CD4-positive, alpha-beta T cell (primary cell): ENCODE measurements around the gene HLA-DQA2. TPM values are rescaled to one million over a fixed set of nuclear protein-coding genes. Genes with fewer than 3 reads are reported as not detected.
A peak's percentile ranks its signal among the peaks of the same experiment; 100 is the strongest.

ENCODE experiments used
- ATAC-seq: fragments of 200-7000 bp; cut with Tn5 transposase; one replicate; pipeline ENCODE4 v1.10.0; 2022; ENCODE audit warnings: mild to moderate bottlenecking; ENCODE audit not compliant: poor library complexity
- CTCF ChIA-PET: fragments of 350-600 bp; sonication (Branson Sonifier 250); formaldehyde crosslinking; loops from one replicate; lab custom pipeline; 2021; ENCODE audit warnings: antibody characterized with exemption, inconsistent platforms; lab: Charles Lee
- POLR2A ChIA-PET: fragments of 350-600 bp; sonication (Branson Sonifier 250); formaldehyde crosslinking; loops from one replicate; lab custom pipeline; 2021; ENCODE audit warnings: antibody characterized with exemption, inconsistent platforms; lab: Charles Lee
- DNase-seq, 14 experiments: peaks; one replicate each; pipeline ENCODE4 v3.0.0-alpha.2; 2013 to 2020; ENCODE audit warnings: mixed read lengths in 2 of 14
- H3K27ac ChIP-seq, 2 donors: one replicate each; pipeline versions ENCODE4 v1.5.1 to v1.7.0; 2013; ENCODE audit warnings: low read length in 2 of 2, low read depth in 1 of 2, mild to moderate bottlenecking in 1 of 2
- H3K27me3 ChIP-seq, 2 experiments: 1 replicate in 1 of 2; 2 replicates in 1 of 2; pipeline versions ENCODE4 v1.6.1 to v1.7.0; 2013; ENCODE audit warnings: low read length in 2 of 2, control low read depth in 1 of 2, mild to moderate bottlenecking in 1 of 2, moderate library complexity in 1 of 2; ENCODE audit not compliant: insufficient read depth in 2 of 2, control insufficient read depth in 1 of 2
- H3K36me3 ChIP-seq: one replicate; pipeline ENCODE4 v1.6.1; 2013; ENCODE audit warnings: low read length, control low read depth; ENCODE audit not compliant: insufficient read depth
- H3K4me1 ChIP-seq: one replicate; pipeline ENCODE4 v1.6.1; 2013; ENCODE audit warnings: low read length, control low read depth; ENCODE audit not compliant: insufficient read depth
- H3K4me3 ChIP-seq: one replicate; pipeline ENCODE4 v1.5.1; 2013; ENCODE audit warnings: mild to moderate bottlenecking, low read length, moderate library complexity
- H3K9me3 ChIP-seq, 2 experiments: 1 replicate in 1 of 2; 2 replicates in 1 of 2; pipeline versions ENCODE4 v1.6.1 to v1.7.0; 2013; ENCODE audit warnings: low read length in 2 of 2, mild to moderate bottlenecking in 2 of 2, control low read depth in 1 of 2, moderate library complexity in 1 of 2; ENCODE audit not compliant: control insufficient read depth in 1 of 2, insufficient read depth in 1 of 2
- H3K27ac Mint-ChIP-seq: one replicate; pipeline ENCODE4 v1.8.0; 2020; ENCODE audit warnings: mixed read lengths
- H3K27me3 Mint-ChIP-seq: one replicate; pipeline ENCODE4 v1.8.0; 2021; ENCODE audit warnings: mixed read lengths
- H3K36me3 Mint-ChIP-seq: one replicate; pipeline ENCODE4 v1.8.0; 2021; ENCODE audit warnings: low read depth, mixed read lengths
- H3K4me1 Mint-ChIP-seq: one replicate; pipeline ENCODE4 v1.8.0; 2021; ENCODE audit warnings: low read depth, mixed read lengths
- H3K4me3 Mint-ChIP-seq: one replicate; pipeline ENCODE4 v1.8.0; 2020; ENCODE audit warnings: mild to moderate bottlenecking, mixed read lengths
- H3K9me3 Mint-ChIP-seq: one replicate; pipeline ENCODE4 v1.8.0; 2020; ENCODE audit warnings: mixed read lengths
- intact Hi-C, 2 experiments: fragments of 100-400 bp; cut with DNase I in 1 of 2; cut with micrococcal nuclease in 1 of 2; formaldehyde crosslinking; loops; one replicate each; pipeline versions ENCODE4 v1.15.1 to v1.9.0; 2023 to 2025; cut with DNase I, micrococcal nuclease
- total RNA-seq, 174 experiments: library from RNA in 2 of 174; stranded (reverse) in 2 of 174; gene quantifications; one replicate each; pipeline ENCODE4 v1.2.3 and lab custom pipeline; 2021 to 2026
- TF ChIP-seq, protein P1 (sequence below): fragments of 200-600 bp; IDR thresholded peaks from one replicate; pipeline ENCODE4 v1.8.0; 2022; ENCODE audit warnings: antibody characterized with exemption, mild to moderate bottlenecking

Gene HLA-DQA2
- total RNA-seq, 2 experiments from 2014 or later, result 0.71 to 1.1 TPM

- no peaks in the 10 kb centered on the region for H3K36me3 ChIP-seq
- peaks cover 4% of the 10 kb centered on the region for H3K4me1 Mint-ChIP-seq
- POLR2A ChIA-PET, result no interaction called here
- ATAC-seq, result no peak
- TF ChIP-seq, protein P1, sequence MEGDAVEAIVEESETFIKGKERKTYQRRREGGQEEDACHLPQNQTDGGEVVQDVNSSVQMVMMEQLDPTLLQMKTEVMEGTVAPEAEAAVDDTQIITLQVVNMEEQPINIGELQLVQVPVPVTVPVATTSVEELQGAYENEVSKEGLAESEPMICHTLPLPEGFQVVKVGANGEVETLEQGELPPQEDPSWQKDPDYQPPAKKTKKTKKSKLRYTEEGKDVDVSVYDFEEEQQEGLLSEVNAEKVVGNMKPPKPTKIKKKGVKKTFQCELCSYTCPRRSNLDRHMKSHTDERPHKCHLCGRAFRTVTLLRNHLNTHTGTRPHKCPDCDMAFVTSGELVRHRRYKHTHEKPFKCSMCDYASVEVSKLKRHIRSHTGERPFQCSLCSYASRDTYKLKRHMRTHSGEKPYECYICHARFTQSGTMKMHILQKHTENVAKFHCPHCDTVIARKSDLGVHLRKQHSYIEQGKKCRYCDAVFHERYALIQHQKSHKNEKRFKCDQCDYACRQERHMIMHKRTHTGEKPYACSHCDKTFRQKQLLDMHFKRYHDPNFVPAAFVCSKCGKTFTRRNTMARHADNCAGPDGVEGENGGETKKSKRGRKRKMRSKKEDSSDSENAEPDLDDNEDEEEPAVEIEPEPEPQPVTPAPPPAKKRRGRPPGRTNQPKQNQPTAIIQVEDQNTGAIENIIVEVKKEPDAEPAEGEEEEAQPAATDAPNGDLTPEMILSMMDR, result no peak
- CTCF ChIA-PET, result no interaction called here
- no peak overlapping the region for H3K4me3 Mint-ChIP-seq
- no peaks in the 10 kb centered on the region for H3K36me3 Mint-ChIP-seq
- no peak for DNase-seq
- no peak overlapping the region for H3K27ac Mint-ChIP-seq
- H3K27me3 Mint-ChIP-seq, result peaks cover 63% of the 10 kb centered on the region
- H3K27ac ChIP-seq, result no peak overlapping the region
- H3K4me3 ChIP-seq, result no peak overlapping the region
- H3K4me1 ChIP-seq, result no peaks in the 10 kb centered on the region
- H3K9me3 ChIP-seq, result peaks cover 0 to 7% of the 10 kb centered on the region in 2 experiments
- intact Hi-C loops, result no loop called here
- peaks cover 18 to 39% of the 10 kb centered on the region in 2 experiments for H3K27me3 ChIP-seq
- no peaks in the 10 kb centered on the region for H3K9me3 Mint-ChIP-seq
These were observed 22.9 kb downstream of the HLA-DQA2 start for GRCh38 chr6:32764048-32764447.

DNA sequence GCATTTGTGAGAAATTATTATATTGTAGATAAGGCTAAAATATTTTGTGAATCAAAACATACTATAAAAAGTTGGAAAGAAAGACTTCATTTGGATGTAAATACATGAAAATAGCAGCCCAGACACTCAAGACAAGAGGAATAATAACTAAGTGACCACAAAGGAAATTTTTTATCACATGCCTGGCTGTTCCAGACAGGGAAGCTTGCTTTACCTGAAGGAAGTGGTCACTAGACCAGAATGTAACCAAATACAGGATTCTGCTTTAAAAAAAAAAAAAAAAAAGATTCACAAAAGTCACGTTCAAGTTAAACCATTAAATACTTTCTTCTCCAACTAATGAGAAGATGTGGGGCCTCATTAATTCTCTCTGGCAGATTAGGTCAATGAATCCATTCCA lies 31.5 kb downstream of the HLA-DQA2 start:
- no peak overlapping the region for H3K4me3 Mint-ChIP-seq
- H3K27me3 Mint-ChIP-seq, result peaks cover 51% of the 10 kb centered on the region
- TF ChIP-seq, protein P1, result no peak
- Histone ChIP-seq H3K4me3 (no peak overlapping the region), H3K4me1 (no peaks in the 10 kb centered on the region), H3K9me3 (no peaks in the 10 kb centered on the region), H3K36me3 (no peaks in the 10 kb centered on the region), H3K27ac (no peak overlapping the region), H3K27me3 (peaks cover 2 to 19% of the 10 kb centered on the region in 2 experiments)
- no peak overlapping the region for H3K27ac Mint-ChIP-seq
- DNase-seq (no peak), ATAC-seq (no peak)
- intact Hi-C loops, result no loop called here
- ChIA-PET POLR2A (no interaction called here), CTCF (no interaction called here)
- no peaks in the 10 kb centered on the region for H3K36me3 Mint-ChIP-seq
- H3K9me3 Mint-ChIP-seq, result no peaks in the 10 kb centered on the region
- H3K4me1 Mint-ChIP-seq, result no peaks in the 10 kb centered on the region

DNA sequence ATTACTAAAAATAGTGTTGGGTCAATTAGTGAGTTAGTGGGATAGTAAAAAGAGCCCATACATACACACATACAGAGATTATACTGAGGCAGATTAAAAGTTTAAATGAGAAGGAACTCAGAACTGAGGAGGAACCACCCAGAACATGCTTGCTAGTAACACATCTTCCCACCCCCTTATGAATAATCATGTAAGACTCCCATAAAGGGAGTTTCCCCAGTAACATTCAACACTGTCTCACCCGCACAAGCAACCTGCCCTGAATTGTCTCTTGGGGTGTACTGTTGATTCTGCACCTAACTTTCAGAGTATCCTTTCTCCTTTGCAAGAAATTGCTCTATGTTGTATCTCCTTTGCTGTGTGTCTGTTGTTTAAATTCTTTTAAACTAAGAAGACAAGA lies 33.2 kb downstream of the HLA-DQA2 start:
- intact Hi-C loops, result no loop called here
- H3K27me3 ChIP-seq, result peaks cover 2 to 6% of the 10 kb centered on the region in 2 experiments
- DNase-seq (peak in 1 of 14 experiments; percentile 27), ATAC-seq (no peak)
- Mint-ChIP-seq H3K9me3 (no peaks in the 10 kb centered on the region), H3K27me3 (peaks cover 38% of the 10 kb centered on the region), H3K36me3 (no peaks in the 10 kb centered on the region), H3K4me1 (no peaks in the 10 kb centered on the region), H3K4me3 (no peak overlapping the region), H3K27ac (no peak overlapping the region)
- H3K36me3 ChIP-seq, result no peaks in the 10 kb centered on the region
- TF ChIP-seq, protein P1, result no peak
- no peak overlapping the region for H3K4me3 ChIP-seq
- no peaks in the 10 kb centered on the region for H3K4me1 ChIP-seq
- ChIA-PET CTCF (no interaction called here), POLR2A (no interaction called here)
- no peaks in the 10 kb centered on the region for H3K9me3 ChIP-seq
- no peak overlapping the region for H3K27ac ChIP-seq
